CD8-positive, alpha-beta memory T cell (primary cell): Measurements from ENCODE around the gene PPM1H. TPM values are rescaled to one million over a fixed set of nuclear protein-coding genes. Genes with fewer than 3 reads are reported as not detected.

Experiments
- CTCF ChIA-PET: fragments of 350-600 bp; sonication (Branson Sonifier 250); formaldehyde crosslinking; loops from one replicate; lab custom pipeline; 2021; ENCODE audit warnings: antibody characterized with exemption; lab: Charles Lee
- POLR2A ChIA-PET: fragments of 350-600 bp; sonication (Branson Sonifier 250); formaldehyde crosslinking; loops from one replicate; lab custom pipeline; 2021; ENCODE audit warnings: antibody characterized with exemption; lab: Charles Lee
- DNase-seq, 5 donors: peaks; one replicate each; pipeline versions ENCODE4 v3.0.0 to v3.0.0-alpha.2; 2020 to 2022; ENCODE audit warnings: mixed read lengths in 1 of 5
- H3K27ac ChIP-seq: one replicate; pipeline ENCODE4 v1.7.0; 2013; ENCODE audit warnings: low read depth, mild to moderate bottlenecking, low read length, moderate library complexity
- H3K27me3 ChIP-seq: 2 replicates; pipeline ENCODE4 v1.7.0; 2013; ENCODE audit warnings: low read length, mild to moderate bottlenecking; ENCODE audit not compliant: insufficient read depth, poor library complexity, severe bottlenecking
- H3K36me3 ChIP-seq: 2 replicates; pipeline ENCODE4 v1.7.0; 2013; ENCODE audit warnings: mild to moderate bottlenecking, low read length, moderate library complexity; ENCODE audit not compliant: insufficient read depth
- H3K4me1 ChIP-seq: 2 replicates; pipeline ENCODE4 v1.7.0; 2013; ENCODE audit warnings: mild to moderate bottlenecking, low read length, moderate library complexity; ENCODE audit not compliant: insufficient read depth
- H3K4me3 ChIP-seq: 2 replicates; pipeline ENCODE4 v1.7.0; 2013; ENCODE audit warnings: mild to moderate bottlenecking, low read length
- H3K9me3 ChIP-seq: 2 replicates; pipeline ENCODE4 v1.7.0; 2013; ENCODE audit warnings: mild to moderate bottlenecking, low read length
- H3K27ac Mint-ChIP-seq, 8 donors: one replicate each; pipeline ENCODE4 v1.8.0; 2020 to 2021; ENCODE audit warnings: mixed read lengths in 8 of 8, mild to moderate bottlenecking in 6 of 8, inconsistent platforms in 3 of 8, moderate library complexity in 3 of 8
- H3K27me3 Mint-ChIP-seq, 2 donors: one replicate each; pipeline ENCODE4 v1.8.0; 2020 to 2021; ENCODE audit warnings: mixed read lengths in 2 of 2, mild to moderate bottlenecking in 1 of 2, moderate library complexity in 1 of 2
- H3K36me3 Mint-ChIP-seq, 3 donors: one replicate each; pipeline ENCODE4 v1.8.0; 2020 to 2021; ENCODE audit warnings: mixed read lengths in 3 of 3, inconsistent platforms in 1 of 3, mild to moderate bottlenecking in 1 of 3
- H3K4me1 Mint-ChIP-seq, 3 donors: one replicate each; pipeline ENCODE4 v1.8.0; 2020 to 2021; ENCODE audit warnings: mixed read lengths in 3 of 3, inconsistent platforms in 1 of 3, mild to moderate bottlenecking in 1 of 3
- H3K4me3 Mint-ChIP-seq, 7 donors: one replicate each; pipeline ENCODE4 v1.8.0; 2020 to 2021; ENCODE audit warnings: mixed read lengths in 7 of 7, mild to moderate bottlenecking in 6 of 7, moderate library complexity in 4 of 7, inconsistent platforms in 2 of 7
- H3K9me3 Mint-ChIP-seq, 5 donors: one replicate each; pipeline ENCODE4 v1.8.0; 2020 to 2022; ENCODE audit warnings: mixed read lengths in 5 of 5, mild to moderate bottlenecking in 3 of 5, moderate library complexity in 2 of 5, inconsistent platforms in 1 of 5
- polyA plus RNA-seq: library from polyadenylated mRNA; unstranded; fragments of 300-500 nt; fragmentation: Illumina TruSeq; gene quantifications from one replicate; pipeline ENCODE4 v1.2.3, GENCODE V29; 2021
- total RNA-seq, 2 experiments: library from RNA; stranded (reverse); gene quantifications; one replicate each; pipeline ENCODE4 v1.2.3, GENCODE V29; 2021

PPM1H gene
- total and polyA plus RNA-seq, 3 experiments from 2014 or later, result 0.13 TPM; not detected in 1

DNA sequence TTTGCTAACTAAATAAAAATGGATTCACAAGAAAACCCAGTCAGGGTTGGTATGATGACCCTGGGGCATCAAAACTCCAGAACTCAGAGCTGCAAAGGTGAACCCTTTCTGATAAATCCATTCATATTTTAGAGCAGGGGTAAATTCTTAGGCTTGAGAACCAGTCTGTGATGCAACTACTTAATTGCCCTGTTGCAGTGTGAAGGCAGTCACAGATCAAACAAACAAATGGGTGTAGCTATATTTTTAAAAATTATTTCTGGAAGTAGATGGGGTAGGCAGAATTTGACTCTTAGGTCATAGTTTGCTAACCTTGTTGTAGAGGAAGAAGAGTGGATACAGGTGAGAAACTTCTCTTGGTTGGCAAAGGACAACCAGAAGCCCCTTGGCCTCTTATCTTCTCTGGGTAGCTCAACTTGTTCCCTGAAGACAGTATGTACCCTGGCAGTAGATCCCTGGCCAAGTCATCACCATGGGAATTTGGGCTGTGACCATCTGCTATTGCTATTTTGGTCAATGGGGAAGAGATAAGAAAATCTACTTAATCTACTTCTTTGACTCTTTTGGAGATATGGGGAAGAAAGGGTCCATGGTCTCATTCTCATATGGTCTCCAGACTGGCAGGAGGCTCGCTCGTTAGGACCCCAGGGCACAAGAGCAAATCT is 216.1 kb downstream of the PPM1H start:
- no peaks in the 10 kb centered on the region for H3K36me3 ChIP-seq
- no peak for DNase-seq
- H3K27ac Mint-ChIP-seq, result no peak overlapping the region
- H3K4me3 ChIP-seq, result no peak overlapping the region
- ChIA-PET CTCF (no interaction called here), POLR2A (no interaction called here)
- H3K27ac ChIP-seq, result no peak overlapping the region
- H3K9me3 Mint-ChIP-seq, result no peaks in the 10 kb centered on the region
- no peak overlapping the region for H3K4me3 Mint-ChIP-seq
- H3K4me1 Mint-ChIP-seq, result no peaks in the 10 kb centered on the region
- H3K27me3 Mint-ChIP-seq, result peaks cover 0 to 2% of the 10 kb centered on the region in 2 donors
- H3K9me3 ChIP-seq, result no peaks in the 10 kb centered on the region
- no peaks in the 10 kb centered on the region for H3K27me3 ChIP-seq
- no peaks in the 10 kb centered on the region for H3K36me3 Mint-ChIP-seq
- H3K4me1 ChIP-seq, result no peaks in the 10 kb centered on the region

DNA sequence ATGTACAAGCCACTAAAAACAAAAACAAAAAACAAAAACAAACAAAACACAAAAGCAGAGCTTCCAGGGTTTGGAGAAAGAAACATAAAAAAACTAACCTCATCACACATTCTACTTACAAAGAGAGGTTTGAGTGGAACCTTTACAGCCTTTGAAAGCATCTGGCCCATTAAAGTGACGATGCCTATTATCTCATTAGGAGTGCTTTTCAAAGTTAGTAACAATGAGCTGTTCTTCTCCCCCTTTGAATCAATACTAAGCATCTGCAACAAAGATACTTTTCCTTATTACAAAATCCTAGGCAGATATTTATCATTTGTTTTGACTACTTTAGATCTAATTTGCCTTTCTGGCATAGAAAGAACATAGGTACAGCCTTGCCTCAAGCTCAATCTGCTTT is 217.3 kb downstream of the PPM1H start:
- Histone ChIP-seq H3K27ac (no peak overlapping the region), H3K27me3 (no peaks in the 10 kb centered on the region), H3K4me1 (no peaks in the 10 kb centered on the region), H3K4me3 (no peak overlapping the region), H3K36me3 (no peaks in the 10 kb centered on the region), H3K9me3 (no peaks in the 10 kb centered on the region)
- H3K4me1 Mint-ChIP-seq, result no peaks in the 10 kb centered on the region
- DNase-seq, result no peak
- POLR2A ChIA-PET, result no interaction called here
- CTCF ChIA-PET, result no interaction called here
- H3K4me3 Mint-ChIP-seq, result no peak overlapping the region
- H3K36me3 Mint-ChIP-seq, result no peaks in the 10 kb centered on the region
- H3K9me3 Mint-ChIP-seq, result no peaks in the 10 kb centered on the region
- H3K27ac Mint-ChIP-seq, result no peak overlapping the region
- peaks cover 0 to 2% of the 10 kb centered on the region in 2 donors for H3K27me3 Mint-ChIP-seq

DNA sequence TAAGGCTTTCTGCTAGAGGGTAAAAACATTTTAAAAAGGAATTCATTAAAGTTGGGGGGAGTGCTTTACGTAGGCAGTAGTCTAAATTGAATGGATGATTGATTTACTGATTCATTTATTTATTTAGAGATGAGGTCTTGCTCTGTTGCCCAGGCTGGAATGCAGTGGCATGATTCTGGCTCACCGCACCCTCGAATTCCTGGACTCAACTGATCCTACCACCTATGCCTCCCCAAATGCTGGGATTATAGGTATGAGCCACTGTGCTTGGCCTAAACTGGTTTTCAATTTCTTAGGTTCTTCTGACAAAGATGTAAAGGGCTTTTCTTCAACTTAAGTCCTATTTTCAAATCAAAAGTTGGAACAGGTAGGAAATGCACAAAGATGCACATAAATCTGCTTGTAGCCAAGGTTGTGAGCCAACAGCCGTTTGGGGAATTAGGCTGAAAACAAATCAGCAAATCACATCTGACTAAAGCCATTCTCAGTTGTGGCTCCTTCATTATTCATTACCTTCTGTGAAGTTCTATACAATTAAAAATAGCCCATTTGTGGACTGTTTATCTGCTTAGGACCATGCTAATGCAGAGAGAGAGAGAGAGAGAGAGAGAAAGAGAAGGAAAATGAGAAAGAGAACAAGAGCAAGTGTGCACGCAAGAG is 218.0 kb downstream of the PPM1H start:
- ChIA-PET POLR2A (no interaction called here), CTCF (no interaction called here)
- Histone ChIP-seq H3K36me3 (no peaks in the 10 kb centered on the region), H3K4me1 (no peaks in the 10 kb centered on the region), H3K27ac (no peak overlapping the region), H3K27me3 (no peaks in the 10 kb centered on the region), H3K4me3 (no peak overlapping the region), H3K9me3 (no peaks in the 10 kb centered on the region)
- no peak overlapping the region for H3K4me3 Mint-ChIP-seq
- no peak overlapping the region for H3K27ac Mint-ChIP-seq
- no peaks in the 10 kb centered on the region for H3K4me1 Mint-ChIP-seq
- peaks cover 0 to 2% of the 10 kb centered on the region in 2 donors for H3K27me3 Mint-ChIP-seq
- no peak for DNase-seq
- no peaks in the 10 kb centered on the region for H3K36me3 Mint-ChIP-seq
- no peaks in the 10 kb centered on the region for H3K9me3 Mint-ChIP-seq

DNA sequence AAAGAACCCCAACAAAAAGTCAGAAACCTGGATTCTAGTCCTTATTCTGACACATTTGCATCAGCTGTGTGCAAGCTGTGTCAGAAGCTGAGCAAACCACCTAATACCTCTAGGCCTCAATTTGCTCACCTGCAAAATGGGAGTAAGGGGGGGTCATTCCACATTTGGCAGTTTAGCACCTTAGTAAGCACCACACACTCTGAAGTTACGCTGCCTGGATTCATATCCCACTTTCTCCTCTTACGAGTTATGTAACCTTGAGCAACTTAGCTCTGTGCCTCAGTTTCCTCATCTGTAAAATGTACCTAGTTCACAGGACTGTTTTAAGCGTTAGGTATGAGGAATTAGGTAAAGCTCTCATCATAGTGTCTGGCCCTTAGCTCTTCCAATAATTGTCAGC is 218.9 kb downstream of the PPM1H start:
- Histone ChIP-seq H3K36me3 (no peaks in the 10 kb centered on the region), H3K4me1 (no peaks in the 10 kb centered on the region), H3K27me3 (no peaks in the 10 kb centered on the region), H3K27ac (no peak overlapping the region), H3K9me3 (no peaks in the 10 kb centered on the region), H3K4me3 (no peak overlapping the region)
- H3K27ac Mint-ChIP-seq, result no peak overlapping the region
- no peak overlapping the region for H3K4me3 Mint-ChIP-seq
- no peaks in the 10 kb centered on the region for H3K36me3 Mint-ChIP-seq
- H3K4me1 Mint-ChIP-seq, result no peaks in the 10 kb centered on the region
- ChIA-PET CTCF (interaction anchor here (0.8 kb wide), 1 partner anchor 82 kb away, joined by 3 read pairs; no protein-coding TSS in a partner anchor), POLR2A (no interaction called here)
- H3K9me3 Mint-ChIP-seq, result no peaks in the 10 kb centered on the region
- no peak for DNase-seq
- peaks cover 0 to 1% of the 10 kb centered on the region in 2 donors for H3K27me3 Mint-ChIP-seq

DNA sequence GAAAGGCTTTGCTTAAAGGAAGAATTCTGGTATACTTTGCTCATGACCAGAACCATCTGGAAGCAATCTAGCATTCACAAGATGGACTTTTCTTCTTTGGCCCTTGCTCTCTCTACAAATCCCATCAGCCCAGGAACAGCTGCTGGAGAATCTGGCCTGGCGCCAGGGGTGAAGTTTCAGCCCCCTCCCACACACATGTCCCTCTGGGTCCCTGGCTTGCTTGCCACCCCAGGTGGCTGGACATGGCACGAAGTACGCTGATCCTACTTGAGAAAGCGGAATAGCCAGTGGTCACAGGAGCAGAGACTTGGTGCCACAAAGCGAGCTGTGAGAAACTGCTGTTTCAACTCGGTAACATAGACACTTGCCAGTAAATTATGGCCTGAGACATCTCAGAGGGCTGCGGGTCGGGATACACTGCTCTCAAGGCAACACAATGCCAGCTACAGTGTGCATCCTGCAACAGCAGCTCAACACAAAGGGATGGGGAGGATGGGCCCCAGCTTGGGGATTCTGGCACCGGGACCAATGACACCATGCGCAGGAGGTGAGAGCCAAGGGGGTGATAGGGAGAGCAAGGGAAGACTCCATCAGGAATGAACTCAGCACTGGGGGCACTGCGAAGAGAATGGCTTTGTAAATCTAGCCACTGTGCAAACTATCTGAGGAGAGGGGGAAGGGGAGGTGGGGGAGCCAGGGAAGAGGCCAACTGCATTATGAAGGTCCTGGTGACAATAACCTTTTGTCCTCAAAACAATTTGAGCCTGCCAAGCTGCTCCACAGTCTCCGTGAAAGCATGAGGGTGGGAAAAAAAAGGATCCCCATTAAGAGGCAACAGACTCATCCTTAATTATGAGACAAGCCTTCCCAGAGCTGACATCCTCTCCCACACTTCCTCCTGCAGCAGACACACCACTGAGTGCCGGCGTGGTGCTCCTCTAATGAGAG is 219.9 kb downstream of the PPM1H start:
- POLR2A ChIA-PET, result no interaction called here
- no peak overlapping the region for H3K4me3 Mint-ChIP-seq
- H3K27ac Mint-ChIP-seq, result no peak overlapping the region

DNA sequence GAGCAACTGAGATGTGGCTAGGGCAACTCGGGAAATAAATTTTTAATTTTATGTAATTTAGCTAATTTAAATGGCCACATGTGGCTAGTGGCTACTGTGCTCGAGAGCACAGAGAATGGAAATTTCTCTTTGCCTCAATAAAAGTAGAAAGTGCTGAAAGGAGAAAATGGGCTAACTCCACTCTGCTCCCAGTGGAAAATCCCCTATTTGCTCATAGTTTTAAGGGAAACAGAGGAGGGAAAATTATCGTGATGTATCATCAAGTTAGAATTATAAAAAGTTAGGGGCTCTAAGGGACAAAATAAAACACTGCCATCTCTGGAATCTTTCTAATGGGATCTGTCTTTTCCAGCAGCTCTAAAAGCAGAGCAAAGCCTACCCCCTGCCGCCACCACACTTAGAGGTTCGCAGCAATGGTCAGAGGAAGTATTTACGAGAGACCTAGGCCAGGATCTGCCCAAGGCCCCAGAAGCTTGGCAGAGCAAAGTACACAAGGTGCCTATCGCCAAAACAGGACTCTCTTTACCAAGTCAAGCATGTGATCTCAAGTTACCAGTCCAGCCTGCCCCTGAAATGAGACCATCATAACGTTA is 220.7 kb downstream of the PPM1H start:
- H3K36me3 Mint-ChIP-seq, result no peaks in the 10 kb centered on the region
- Histone ChIP-seq H3K4me1 (no peaks in the 10 kb centered on the region), H3K4me3 (no peak overlapping the region), H3K27me3 (no peaks in the 10 kb centered on the region), H3K27ac (no peak overlapping the region), H3K36me3 (no peaks in the 10 kb centered on the region), H3K9me3 (no peaks in the 10 kb centered on the region)
- H3K4me3 Mint-ChIP-seq, result no peak overlapping the region
- DNase-seq, result no peak
- H3K27ac Mint-ChIP-seq, result no peak overlapping the region
- no peaks in the 10 kb centered on the region for H3K9me3 Mint-ChIP-seq
- CTCF ChIA-PET, result no interaction called here
- peaks cover 1 to 4% of the 10 kb centered on the region in 2 donors for H3K27me3 Mint-ChIP-seq
- POLR2A ChIA-PET, result no interaction called here
- H3K4me1 Mint-ChIP-seq, result no peaks in the 10 kb centered on the region

More for the DNA sequence above, 219.9 kb downstream of the PPM1H start:
- H3K27ac ChIP-seq, result no peak overlapping the region
- DNase-seq, result no peak
- no peaks in the 10 kb centered on the region for H3K36me3 ChIP-seq
- no peaks in the 10 kb centered on the region for H3K9me3 ChIP-seq
- Mint-ChIP-seq H3K9me3 (no peaks in the 10 kb centered on the region), H3K27me3 (peaks cover 0 to 1% of the 10 kb centered on the region in 2 donors), H3K4me1 (no peaks in the 10 kb centered on the region), H3K36me3 (no peaks in the 10 kb centered on the region)
- H3K4me3 ChIP-seq, result no peak overlapping the region
- H3K27me3 ChIP-seq, result no peaks in the 10 kb centered on the region
- H3K4me1 ChIP-seq, result no peaks in the 10 kb centered on the region
- CTCF ChIA-PET, result interaction anchor here (0.8 kb wide), 1 partner anchor 83 kb away, joined by 3 read pairs; no protein-coding TSS in a partner anchor

DNA sequence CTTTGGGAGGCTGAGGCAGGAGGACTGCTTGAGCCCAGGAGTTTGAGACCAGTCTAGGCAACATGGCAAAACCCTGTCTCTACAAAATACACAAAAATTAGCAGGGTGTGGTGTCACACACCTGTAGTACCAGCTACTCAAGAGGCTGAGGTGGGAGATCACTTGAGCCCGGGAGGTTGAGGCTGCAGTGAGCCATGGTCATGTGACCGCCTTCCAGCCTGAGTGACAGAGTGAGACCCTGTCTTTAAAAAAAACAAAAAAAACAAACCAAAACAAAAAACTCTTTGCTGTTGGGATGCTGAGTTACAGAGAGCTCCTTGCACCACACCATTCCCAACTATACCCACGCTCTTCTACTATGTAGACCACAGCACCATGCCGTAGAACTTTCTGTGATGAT is 221.2 kb downstream of the PPM1H start:
- H3K4me3 Mint-ChIP-seq, result no peak overlapping the region

More for the DNA sequence above, 221.2 kb downstream of the PPM1H start:
- no peak for DNase-seq
- ChIA-PET CTCF (no interaction called here), POLR2A (no interaction called here)
- Mint-ChIP-seq H3K4me1 (no peaks in the 10 kb centered on the region), H3K9me3 (no peaks in the 10 kb centered on the region), H3K27me3 (peaks cover 1 to 7% of the 10 kb centered on the region in 2 donors), H3K27ac (no peak overlapping the region), H3K36me3 (no peaks in the 10 kb centered on the region)
- H3K9me3 ChIP-seq, result no peaks in the 10 kb centered on the region
- no peak overlapping the region for H3K27ac ChIP-seq
- H3K27me3 ChIP-seq, result no peaks in the 10 kb centered on the region
- H3K4me1 ChIP-seq, result no peaks in the 10 kb centered on the region
- H3K4me3 ChIP-seq, result no peak overlapping the region
- no peaks in the 10 kb centered on the region for H3K36me3 ChIP-seq
